Inflammatory macrophage treated with lipopolysaccharide for 4 hours (primary cell): Measurements from ENCODE around the gene PRR7.

ENCODE experiments used
- DNase-seq: peaks from one replicate; pipeline ENCODE4 v3.0.0-alpha.2; 2020

PRR7 gene

GRCh38 chr5:177486256-177486655, 39.6 kb downstream of the PRR7 start:
- no peak for DNase-seq

GRCh38 chr5:177487144-177487543, 40.5 kb downstream of the PRR7 start:
- no peak for DNase-seq

- no peak for DNase-seq
These were observed 41.4 kb downstream of the PRR7 start for GRCh38 chr5:177487975-177488374.

- DNase-seq = no peak
These were observed 42.6 kb downstream of the PRR7 start for GRCh38 chr5:177489119-177489716.

- no peak for DNase-seq
These were observed 43.8 kb downstream of the PRR7 start for GRCh38 chr5:177490311-177490991.

GRCh38 chr5:177490992-177491391, 44.4 kb downstream of the PRR7 start:
- no peak for DNase-seq

GRCh38 chr5:177491429-177491945, 44.9 kb downstream of the PRR7 start:
- no peak for DNase-seq

GRCh38 chr5:177491983-177492746, 45.6 kb downstream of the PRR7 start:
- no peak for DNase-seq

- no peak for DNase-seq
These were observed 46.2 kb downstream of the PRR7 start for GRCh38 chr5:177492841-177493240.

GRCh38 chr5:177493795-177494345, 47.3 kb downstream of the PRR7 start:
- DNase-seq = peak; percentile 86

GRCh38 chr5:177494346-177495195, 48.0 kb downstream of the PRR7 start:
- peak; percentile 94 for DNase-seq

GRCh38 chr5:177495243-177496060, 48.8 kb downstream of the PRR7 start:
- DNase-seq = peak; percentile 77

- peak; percentile 24 for DNase-seq
These were observed 49.6 kb downstream of the PRR7 start for GRCh38 chr5:177496070-177496726.

- peak; percentile 57 for DNase-seq
These were observed 50.2 kb downstream of the PRR7 start for GRCh38 chr5:177496727-177497291.

GRCh38 chr5:177497292-177498012, 50.8 kb downstream of the PRR7 start, which contains the start of gene PDLIM7:
Gene PDLIM7, minus strand, starts transcription at chr5:177497604. Its CDS starts 1,092 bp downstream, at chr5:177496512.
- peak; percentile 96 for DNase-seq

- DNase-seq = no peak
These were observed 51.6 kb downstream of the PRR7 start for GRCh38 chr5:177498013-177498787.

- no peak for DNase-seq
These were observed 53.2 kb downstream of the PRR7 start for GRCh38 chr5:177499842-177500241.

- DNase-seq = peak; percentile 77
These were observed 54.3 kb downstream of the PRR7 start for GRCh38 chr5:177500685-177501522.
